ENCODE measurements around the gene TSPAN5. TPM values are rescaled to one million over a fixed set of nuclear protein-coding genes. Genes with fewer than 3 reads are reported as not detected.

Gene TSPAN5
- total RNA-seq, 3 donors from 2014 or later (not counting 1 experiment from before 2014, with no cell fraction given): 6.8 to 13.7 (median 11.4) TPM

- Histone ChIP-seq H3K4me1 (ENCODE audit: control insufficient read depth, insufficient read depth, low read length) (peaks cover 4% of the 10 kb centered on the region), H3K27me3 (ENCODE audit: control insufficient read depth, insufficient read depth, low read length) (no peaks in the 10 kb centered on the region), H3K4me3 (ENCODE audit: low read length) (no peak overlapping the region), H3K27ac (ENCODE audit: low read length) (no peak overlapping the region), H3K9me3 (ENCODE audit: control insufficient read depth, insufficient read depth, low read length) (no peaks in the 10 kb centered on the region), H3K36me3 (ENCODE audit: control insufficient read depth, insufficient read depth, low read length) (no peaks in the 10 kb centered on the region)
- no peak for TF ChIP-seq CTCF (IDR thresholded peaks at IDR 0.05)
- WGBS (ENCODE audit: insufficient coverage): no CpG with 5 or more reads among the region's 3 CpGs
- ATAC-seq: no peak
- H3K9me3 Mint-ChIP-seq: no peaks in the 10 kb centered on the region
- H3K36me3 Mint-ChIP-seq: no peaks in the 10 kb centered on the region
- H3K27ac Mint-ChIP-seq: no peak overlapping the region
- H3K4me1 Mint-ChIP-seq: peaks cover 33 to 34% of the 10 kb centered on the region in 2 donors
- H3K27me3 Mint-ChIP-seq (ENCODE audit: low read depth in 2 of 2): no peaks in the 10 kb centered on the region
- no peak for DNase-seq
- no peak overlapping the region for H3K4me3 Mint-ChIP-seq
- intact Hi-C loops (cut with micrococcal nuclease): no loop called here
Observed at GRCh38 chr4:98522636-98523395, 135.6 kb downstream of the TSPAN5 start.

GRCh38 chr4:98522062-98522461 is 136.3 kb downstream of the TSPAN5 start:
- peak overlapping the region in 1 of 2 donors; percentile 25 for H3K27ac Mint-ChIP-seq
- Histone ChIP-seq H3K4me1 (ENCODE audit: control insufficient read depth, insufficient read depth, low read length) (peaks cover 4% of the 10 kb centered on the region), H3K4me3 (ENCODE audit: low read length) (no peak overlapping the region), H3K27ac (ENCODE audit: low read length) (no peak overlapping the region), H3K9me3 (ENCODE audit: control insufficient read depth, insufficient read depth, low read length) (peaks cover 3% of the 10 kb centered on the region), H3K27me3 (ENCODE audit: control insufficient read depth, insufficient read depth, low read length) (no peaks in the 10 kb centered on the region), H3K36me3 (ENCODE audit: control insufficient read depth, insufficient read depth, low read length) (no peaks in the 10 kb centered on the region)
- WGBS (ENCODE audit: insufficient coverage): 40% methylated on average over 5 of the region's 5 CpGs
- H3K36me3 Mint-ChIP-seq: no peaks in the 10 kb centered on the region
- no peak for TF ChIP-seq CTCF (IDR thresholded peaks at IDR 0.05)
- DNase-seq (no peak), ATAC-seq (no peak)
- H3K27me3 Mint-ChIP-seq (ENCODE audit: low read depth in 2 of 2): no peaks in the 10 kb centered on the region
- intact Hi-C loops (cut with micrococcal nuclease): no loop called here
- no peaks in the 10 kb centered on the region for H3K9me3 Mint-ChIP-seq
- no peak overlapping the region for H3K4me3 Mint-ChIP-seq
- H3K4me1 Mint-ChIP-seq: peaks cover 27 to 33% of the 10 kb centered on the region in 2 donors

- H3K27ac ChIP-seq (ENCODE audit: low read length): no peak overlapping the region
- H3K4me3 Mint-ChIP-seq: no peak overlapping the region
- no peaks in the 10 kb centered on the region for H3K36me3 ChIP-seq (ENCODE audit: control insufficient read depth, insufficient read depth, low read length)
- no peaks in the 10 kb centered on the region for H3K27me3 ChIP-seq (ENCODE audit: control insufficient read depth, insufficient read depth, low read length)
- peak overlapping the region in 1 of 2 donors; percentile 25 for H3K27ac Mint-ChIP-seq
- H3K27me3 Mint-ChIP-seq (ENCODE audit: low read depth in 2 of 2): no peaks in the 10 kb centered on the region
- intact Hi-C loops (cut with micrococcal nuclease): no loop called here
- DNase-seq: no peak
- peaks cover 7% of the 10 kb centered on the region for H3K9me3 ChIP-seq (ENCODE audit: control insufficient read depth, insufficient read depth, low read length)
- TF ChIP-seq CTCF (IDR thresholded peaks at IDR 0.05): no peak
- H3K9me3 Mint-ChIP-seq: no peaks in the 10 kb centered on the region
- peaks cover 30 to 38% of the 10 kb centered on the region in 2 donors for H3K4me1 Mint-ChIP-seq
- ATAC-seq: no peak
- H3K4me3 ChIP-seq (ENCODE audit: low read length): no peak overlapping the region
- no peaks in the 10 kb centered on the region for H3K36me3 Mint-ChIP-seq
- peaks cover 4% of the 10 kb centered on the region for H3K4me1 ChIP-seq (ENCODE audit: control insufficient read depth, insufficient read depth, low read length)
Observed at GRCh38 chr4:98521486-98521885, 136.9 kb downstream of the TSPAN5 start.

All from natural killer cell (primary cell).